Camera-type eye (tissue), 1 donor: Measurements from ENCODE around the gene GTPBP4. TPM values are rescaled to one million over a fixed set of nuclear protein-coding genes. Genes with fewer than 3 reads are reported as not detected.

Experiments used
- total RNA-seq: library from RNA; depleted of rRNA; stranded (reverse); fragments of >200 nt; gene quantifications from one replicate; pipeline ENCODE4 v1.2.3, GENCODE V29; 2014

The GTPBP4 gene
- 26.1 TPM for total RNA-seq

DNA sequence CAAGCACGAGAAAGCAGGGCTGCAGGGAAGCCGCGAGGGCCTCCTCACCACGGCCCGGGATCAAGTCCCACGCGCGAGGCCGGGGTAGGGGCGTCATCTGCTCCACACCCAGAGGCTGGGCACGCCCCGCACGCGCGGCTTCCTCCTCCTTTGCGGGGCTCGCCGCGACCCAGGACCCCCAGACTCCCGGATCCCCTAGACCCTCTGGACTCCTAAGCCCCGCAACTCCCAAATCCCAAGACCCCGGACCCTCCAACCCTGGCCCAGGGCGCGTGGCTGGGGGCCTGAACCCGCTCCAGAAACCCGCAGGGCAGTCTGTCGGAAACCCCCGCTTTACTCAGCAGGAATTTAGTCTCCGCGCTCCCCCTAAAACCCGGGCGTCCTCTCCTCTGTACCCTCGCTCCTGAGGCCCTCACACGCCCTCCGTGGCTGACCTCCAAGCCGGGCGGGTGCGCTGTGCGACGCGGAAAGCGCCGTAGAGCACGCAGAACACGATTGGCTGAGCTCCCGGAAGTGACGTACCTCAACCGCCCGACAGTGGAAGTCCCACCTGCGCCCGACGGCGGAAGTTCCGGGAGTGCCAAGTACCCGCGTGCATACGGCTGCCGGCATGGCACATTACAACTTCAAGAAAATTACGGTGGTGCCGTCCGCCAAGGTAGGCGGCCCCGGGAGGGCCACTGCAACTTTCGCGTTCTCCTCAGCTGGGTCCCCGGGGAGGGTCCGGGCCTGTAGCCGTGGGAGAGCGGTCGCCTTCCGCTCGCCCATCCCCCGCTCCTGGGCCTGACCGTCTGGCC lies at the start of gene GTPBP4:
Gene GTPBP4 (plus strand): TSS at position 565 of the 797 bp plus-strand sequence. CDS start 46 bp downstream, at position 611.

DNA sequence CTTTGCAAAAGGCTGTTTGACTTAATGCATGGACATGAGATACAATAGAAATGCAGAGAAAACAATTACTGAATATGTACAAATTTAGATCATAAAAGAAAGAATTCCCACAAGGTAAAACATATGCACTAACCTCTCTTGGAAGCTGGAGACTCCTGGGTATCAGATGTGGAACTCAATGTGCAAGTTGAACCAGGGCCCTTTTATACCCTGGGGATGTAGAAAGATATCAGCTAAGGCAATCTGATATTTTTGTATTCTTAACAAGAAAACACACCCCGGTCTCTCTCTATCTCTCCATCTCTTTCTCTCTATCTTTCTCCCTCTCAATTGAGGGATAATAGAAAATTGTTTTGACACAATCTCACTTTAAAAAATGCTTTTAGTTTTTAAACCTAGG lies 37.4 kb downstream of the GTPBP4 start, which contains the start of gene IDI2:
Gene IDI2 (minus strand): TSS at position 177 of the 400 bp plus-strand sequence. CDS start 1,136 bp downstream, outside the sequence.

DNA sequence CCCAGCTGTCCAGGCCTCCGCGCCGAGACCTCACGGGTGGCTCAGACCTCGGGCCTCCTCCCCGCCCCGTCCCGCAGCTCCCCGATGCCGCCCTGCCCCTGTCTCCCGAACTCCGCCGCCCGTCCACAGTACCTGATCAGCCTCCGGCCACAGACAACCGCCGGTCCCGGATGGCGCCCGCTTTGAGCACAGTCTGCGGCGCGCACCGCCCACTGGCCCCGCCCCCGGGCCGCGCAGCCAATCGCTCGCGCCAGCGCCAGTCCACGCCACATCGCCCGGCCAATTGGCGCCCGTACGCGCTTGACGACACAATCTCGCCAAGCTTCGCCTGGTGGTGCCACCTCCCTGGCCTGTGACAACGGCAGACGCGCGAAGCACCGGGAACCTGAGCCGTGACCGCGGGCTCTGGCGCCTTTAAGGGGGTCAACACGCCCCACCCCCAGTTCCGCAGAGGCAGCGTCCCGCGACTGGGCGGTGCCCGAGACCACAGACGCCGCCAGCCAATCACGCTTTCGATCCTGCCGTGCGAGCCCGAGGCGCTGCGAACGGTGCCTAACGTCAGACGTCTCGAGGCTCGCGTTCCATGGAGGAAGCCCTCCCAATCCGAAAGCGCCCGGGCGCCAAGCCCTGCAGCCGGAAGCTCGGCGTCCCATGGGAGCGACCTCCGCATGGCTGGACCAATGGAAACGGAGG lies 60.6 kb downstream of the GTPBP4 start, which contains the start of gene IDI1:
Gene IDI1 (minus strand): TSS at position 388 of the 693 bp plus-strand sequence. CDS start 116 bp downstream, at position 272.

DNA sequence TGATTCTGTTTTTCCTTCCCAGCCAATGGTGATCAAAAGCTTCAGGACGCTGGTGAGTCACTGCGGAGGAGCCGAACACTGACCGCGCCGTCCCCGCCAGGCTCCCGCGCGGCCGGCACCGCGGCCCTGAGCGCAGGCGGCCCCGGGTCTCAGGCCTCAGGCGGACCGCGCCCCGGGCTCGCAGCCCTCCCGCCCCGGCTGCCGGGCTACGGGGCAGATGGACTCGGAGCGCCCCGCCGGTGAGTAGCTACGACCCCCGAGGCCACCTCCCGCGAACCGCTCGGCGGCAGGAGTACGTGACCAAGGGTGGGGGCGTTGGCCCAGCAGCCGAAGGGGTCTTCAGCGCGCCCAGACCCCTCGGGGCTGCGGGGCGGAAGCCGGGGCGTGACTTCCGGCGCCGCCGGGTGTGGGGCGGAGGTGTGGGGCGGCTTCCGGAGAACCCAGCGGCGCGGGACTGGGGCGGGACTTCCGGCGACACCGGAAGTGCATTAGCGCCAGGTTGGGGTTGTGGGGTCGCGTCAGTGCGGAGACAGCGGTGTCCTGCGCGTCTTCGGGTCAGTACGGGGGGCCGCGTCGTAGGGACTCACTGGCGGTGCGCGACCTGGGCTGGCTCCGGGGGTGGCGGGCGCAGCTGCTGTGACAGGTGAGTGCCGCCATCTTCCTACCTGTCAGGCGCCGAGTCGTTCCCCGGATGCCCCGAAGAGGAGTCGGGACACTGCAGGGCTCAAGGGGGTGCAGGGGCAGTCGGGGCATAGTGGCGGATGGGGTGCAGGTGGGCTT lies 68.3 kb downstream of the GTPBP4 start, which contains the start of gene WDR37:
Gene WDR37 (plus strand): TSS at position 60 of the 780 bp plus-strand sequence. CDS start 15,771 bp downstream, outside the sequence.

Other genes with a start within 250 kb of the GTPBP4 start
- 54.6 TPM for gene LARP4B, start 56.7 kb upstream of the GTPBP4 start, total RNA-seq
- not detected for gene IDI2, start 37.4 kb downstream of the GTPBP4 start, total RNA-seq
- 72.8 TPM for gene IDI1, start 60.7 kb downstream of the GTPBP4 start, total RNA-seq
- 24.0 TPM for gene WDR37, start 68.0 kb downstream of the GTPBP4 start, total RNA-seq